ENCODE data around the gene TTLL12.
"Not testable (repeated sequence)": the region's sequence is repeated elsewhere in the genome, so short reads cannot be mapped to it uniquely, and the experiment has no call there.

TTLL12 gene

DNA sequence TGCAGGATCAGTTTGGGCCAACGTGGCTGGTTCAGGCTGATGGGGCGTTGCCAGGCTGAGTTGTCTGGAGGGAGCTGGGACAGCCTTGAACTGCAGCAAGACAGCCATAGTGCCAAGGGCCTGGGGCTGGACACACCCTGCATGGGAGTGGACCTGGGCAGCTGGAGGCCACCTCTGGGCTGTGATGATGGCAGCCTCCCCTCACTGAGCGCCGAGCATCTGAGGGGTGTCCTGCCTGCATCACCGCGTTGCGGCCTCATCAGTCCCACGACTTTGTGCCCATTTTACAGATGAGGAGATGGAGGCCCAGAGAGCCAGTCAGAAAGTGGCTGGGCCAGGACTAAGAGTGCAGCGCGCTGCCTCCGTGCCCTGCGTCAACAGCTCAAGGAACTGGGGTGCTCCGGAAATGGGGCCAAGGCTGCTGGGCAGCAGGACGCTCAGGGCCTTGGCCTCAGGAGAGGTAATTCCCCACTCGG lies 36.2 kb downstream of the TTLL12 start:
- no peak for DNase-seq (ENCODE audit: low read depth in 1 of 2, low spot score in 1 of 2)
- in situ Hi-C loops (cut with HindIII; ENCODE audit: low pct_unique_long_range_greater_than_20kb, low sequenced_read_pairs) = no loop called here

DNA sequence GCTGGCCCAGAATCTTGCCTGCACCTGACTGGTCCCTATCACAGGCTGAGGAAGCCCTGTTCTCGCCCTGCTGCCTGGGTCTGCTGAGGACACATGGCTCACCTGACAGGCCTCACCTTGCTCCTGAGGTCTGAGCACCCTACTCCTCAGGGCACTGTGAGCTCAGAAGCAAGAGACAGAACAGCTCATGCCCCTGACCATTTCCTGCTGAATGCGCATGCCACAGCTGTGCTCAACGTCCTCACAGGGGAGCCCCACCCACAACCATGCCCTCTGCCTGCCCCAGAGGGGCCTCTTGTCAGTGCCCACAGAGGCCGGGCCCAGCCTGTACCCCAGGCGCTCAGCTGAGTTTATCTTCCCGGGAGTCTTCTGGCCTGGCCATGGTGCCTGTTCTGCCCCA lies 38.4 kb downstream of the TTLL12 start:
- in situ Hi-C loops (cut with HindIII; ENCODE audit: low pct_unique_long_range_greater_than_20kb, low sequenced_read_pairs) = no loop called here
- no peak for TF ChIP-seq JUND (IDR thresholded peaks at IDR 0.05; ENCODE audit: low read depth)
- no peak for DNase-seq (ENCODE audit: low read depth in 1 of 2, low spot score in 1 of 2)

More for the DNA sequence above, 36.2 kb downstream of the TTLL12 start:
- no peak for TF ChIP-seq JUND (IDR thresholded peaks at IDR 0.05; ENCODE audit: low read depth)

DNA sequence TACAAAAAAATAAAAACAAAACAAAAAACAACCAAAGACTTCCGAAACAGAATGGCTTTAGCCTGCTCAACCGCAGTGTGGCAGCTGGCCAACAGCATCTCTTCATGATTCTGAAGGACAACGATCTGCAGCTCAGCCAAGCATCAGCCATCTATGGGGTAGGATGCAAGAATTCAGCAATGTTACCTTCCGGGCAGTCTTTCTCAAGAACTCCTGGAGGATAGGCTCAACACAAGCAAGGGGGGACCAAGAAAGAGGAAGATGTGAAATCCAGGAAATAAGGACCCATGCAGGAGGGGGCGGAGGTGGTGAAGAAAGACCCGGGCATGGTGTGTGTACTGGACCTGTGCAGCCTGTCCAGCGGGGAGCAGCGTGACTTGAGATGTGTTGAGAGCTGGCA lies 39.1 kb downstream of the TTLL12 start:
- DNase-seq (ENCODE audit: low read depth in 1 of 2, low spot score in 1 of 2) = no peak
- in situ Hi-C loops (cut with HindIII; ENCODE audit: low pct_unique_long_range_greater_than_20kb, low sequenced_read_pairs) = no loop called here
- TF ChIP-seq JUND (IDR thresholded peaks at IDR 0.05; ENCODE audit: low read depth) = no peak

DNA sequence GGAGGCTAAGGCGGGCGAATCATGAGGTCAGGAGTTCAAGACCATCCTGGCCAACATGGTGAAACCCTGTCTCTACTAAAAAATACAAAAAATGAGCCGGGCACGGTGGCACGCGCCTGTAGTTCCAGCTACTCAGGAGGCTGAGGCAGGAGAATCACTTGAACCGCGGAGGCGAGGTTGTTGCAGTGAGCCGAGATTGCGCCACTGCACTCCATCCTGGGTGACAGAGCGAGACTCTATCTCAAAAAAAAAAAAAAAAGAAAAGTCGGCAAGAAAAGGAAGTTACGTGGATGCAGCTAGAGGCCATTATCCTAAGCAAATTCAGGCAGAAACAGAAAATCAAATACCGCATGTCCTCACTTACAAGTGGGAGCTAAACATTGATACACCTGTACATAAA lies 40.6 kb downstream of the TTLL12 start:
- in situ Hi-C loops (cut with HindIII; ENCODE audit: low pct_unique_long_range_greater_than_20kb, low sequenced_read_pairs); DNase-seq (ENCODE audit: low read depth in 1 of 2, low spot score in 1 of 2): not testable (repeated sequence)

DNA sequence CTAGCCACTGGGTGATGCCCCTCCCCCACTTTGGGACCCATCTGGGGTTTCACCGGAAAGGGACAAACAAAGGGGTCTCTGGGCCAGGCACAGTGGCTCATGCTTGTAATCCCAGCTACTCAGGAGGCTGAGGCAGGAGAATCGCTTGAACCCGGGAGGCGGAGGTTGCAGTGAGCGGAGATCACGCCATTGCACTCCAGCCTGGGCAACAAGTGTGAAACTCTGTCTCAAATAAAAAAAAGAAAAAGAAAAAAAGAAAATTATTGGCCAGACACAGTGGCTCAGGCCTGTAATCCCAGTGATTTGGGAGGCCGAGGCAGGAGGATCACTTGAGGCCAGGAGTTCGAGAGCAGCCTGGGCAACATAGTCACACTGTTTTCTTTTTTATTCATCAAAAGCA lies 41.6 kb downstream of the TTLL12 start:
- in situ Hi-C loops (cut with HindIII; ENCODE audit: low pct_unique_long_range_greater_than_20kb, low sequenced_read_pairs); DNase-seq (ENCODE audit: low read depth in 1 of 2, low spot score in 1 of 2): not testable (repeated sequence)

DNA sequence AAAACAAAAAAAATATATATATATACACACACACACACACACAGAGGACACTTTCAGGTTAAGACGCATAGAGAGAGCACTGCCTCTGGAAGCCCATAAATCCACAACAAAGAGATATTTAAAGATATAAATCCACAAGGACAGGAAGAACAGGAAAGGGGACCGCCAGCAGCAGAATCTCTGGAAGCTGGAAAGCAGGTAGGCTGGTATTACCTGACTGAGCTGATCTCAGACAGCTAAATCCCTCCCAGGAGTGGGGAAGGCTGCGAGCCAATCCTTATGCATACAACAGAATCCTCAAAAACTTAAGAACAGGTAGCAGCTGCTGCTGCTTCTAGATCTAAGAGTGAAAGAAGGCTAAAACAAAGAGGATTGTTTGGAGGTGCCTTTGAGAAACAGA lies 42.0 kb downstream of the TTLL12 start:
- in situ Hi-C loops (cut with HindIII; ENCODE audit: low pct_unique_long_range_greater_than_20kb, low sequenced_read_pairs) = no loop called here
- DNase-seq (ENCODE audit: low read depth in 1 of 2, low spot score in 1 of 2) = peak; percentile 72 to 93
- no peak for TF ChIP-seq JUND (IDR thresholded peaks at IDR 0.05; ENCODE audit: low read depth)

DNA sequence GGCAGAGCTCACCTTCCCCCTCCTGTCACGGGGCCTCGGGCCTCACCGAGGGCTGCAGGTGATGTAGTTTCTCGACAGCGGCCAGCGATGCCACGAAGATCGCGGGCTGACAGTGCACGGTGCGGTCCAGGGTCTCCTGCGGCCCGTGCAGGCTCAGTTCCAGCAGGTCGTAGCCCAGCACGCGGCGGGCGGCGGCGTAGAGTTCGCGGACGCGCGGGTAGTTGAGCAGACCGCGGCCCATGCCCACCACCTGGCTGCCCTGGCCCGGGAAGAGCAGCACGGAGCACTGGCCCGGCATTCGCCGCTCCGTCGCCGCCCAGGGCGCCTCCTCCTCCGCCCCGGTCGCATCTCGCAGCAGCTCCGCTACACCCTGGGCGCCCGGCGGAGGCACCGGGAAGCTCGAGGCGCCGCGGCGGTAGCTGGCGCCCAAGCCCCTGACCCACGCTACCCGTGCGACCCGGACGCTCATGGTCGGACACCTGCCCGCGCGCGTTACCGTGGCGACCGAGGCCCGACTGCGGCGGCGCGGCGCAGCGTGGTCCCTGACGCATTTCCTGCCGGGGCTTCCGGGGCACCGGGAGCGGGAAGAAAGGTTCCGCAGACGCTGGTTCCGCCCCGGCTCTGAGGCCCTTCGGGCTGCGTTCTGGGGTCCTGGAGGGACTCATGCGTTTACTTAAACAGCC lies 43.9 kb downstream of the TTLL12 start, which contains the start of gene MCAT:
MCAT (minus strand) TSS at position 519 of the 683 bp plus-strand sequence; CDS start at position 469, 50 bp downstream.
- DNase-seq (ENCODE audit: low read depth in 1 of 2, low spot score in 1 of 2) = peak; percentile 66 to 79
- TF ChIP-seq JUND (IDR thresholded peaks at IDR 0.05; ENCODE audit: low read depth) = no peak
- in situ Hi-C loops (cut with HindIII; ENCODE audit: low pct_unique_long_range_greater_than_20kb, low sequenced_read_pairs) = no loop called here

DNA sequence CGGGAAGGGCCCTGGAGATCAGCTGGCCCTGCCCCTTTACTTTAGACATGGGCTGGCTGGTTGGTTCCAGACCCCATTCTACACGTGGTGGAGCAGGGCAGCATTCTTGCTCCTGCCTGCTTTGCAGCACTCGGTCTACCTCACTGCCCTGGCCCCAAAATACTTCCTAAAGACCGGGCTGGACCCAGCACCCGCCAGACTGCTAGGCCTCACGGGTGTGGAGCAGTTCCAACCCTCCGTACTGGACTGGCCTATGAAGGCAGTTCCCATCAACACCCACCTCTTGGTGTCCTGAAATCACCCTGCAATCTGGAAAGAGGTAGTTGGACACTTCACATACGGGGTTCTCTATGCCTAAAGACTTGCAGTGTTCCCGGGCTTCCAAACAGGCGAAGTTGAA lies 50.1 kb downstream of the TTLL12 start:
- DNase-seq (ENCODE audit: low read depth in 1 of 2, low spot score in 1 of 2) = no peak
- no peak for TF ChIP-seq JUND (IDR thresholded peaks at IDR 0.05; ENCODE audit: low read depth)
- in situ Hi-C loops (cut with HindIII; ENCODE audit: low pct_unique_long_range_greater_than_20kb, low sequenced_read_pairs) = no loop called here

DNA sequence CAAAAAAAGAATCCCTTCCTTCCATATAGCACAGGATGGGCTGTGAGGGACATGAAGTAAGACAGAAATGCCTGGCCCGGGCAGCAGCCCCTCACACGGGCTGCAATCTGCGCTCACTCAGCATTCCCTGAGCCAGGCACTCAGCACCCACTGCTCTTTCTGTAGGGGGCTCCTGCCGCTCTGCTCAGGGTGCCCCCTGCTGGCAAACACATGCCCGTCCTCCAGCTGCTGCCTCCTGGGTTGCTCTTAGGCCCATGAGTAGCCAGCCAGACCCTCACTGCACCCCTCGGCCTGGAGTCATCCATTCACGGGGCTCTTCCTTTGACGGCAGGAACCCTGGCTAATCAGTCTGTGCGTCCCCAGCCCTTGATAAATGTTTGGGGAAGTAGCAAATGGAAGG lies 50.7 kb downstream of the TTLL12 start:
- TF ChIP-seq JUND (IDR thresholded peaks at IDR 0.05; ENCODE audit: low read depth) = no peak
- in situ Hi-C loops (cut with HindIII; ENCODE audit: low pct_unique_long_range_greater_than_20kb, low sequenced_read_pairs) = no loop called here
- no peak for DNase-seq (ENCODE audit: low read depth in 1 of 2, low spot score in 1 of 2)

DNA sequence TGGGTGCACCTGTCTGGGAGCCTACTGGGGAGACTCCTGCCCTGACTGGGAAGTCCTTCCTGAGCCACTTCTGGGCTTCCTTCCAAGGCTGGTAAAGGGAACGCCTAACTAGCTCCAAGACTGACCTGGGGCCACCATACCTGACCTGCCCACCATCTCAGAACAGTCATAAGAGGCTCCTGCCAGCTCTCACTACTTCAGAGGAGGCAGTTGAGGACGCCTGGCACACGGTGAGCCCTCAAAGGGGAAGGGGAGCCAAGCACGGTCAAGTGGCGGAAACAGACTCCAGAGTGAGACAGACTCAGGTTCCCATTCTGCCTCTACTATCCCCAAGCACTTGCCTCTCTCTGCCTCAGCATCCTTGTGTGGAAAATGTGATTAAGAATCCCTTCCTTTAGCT lies 51.4 kb downstream of the TTLL12 start:
- in situ Hi-C loops (cut with HindIII; ENCODE audit: low pct_unique_long_range_greater_than_20kb, low sequenced_read_pairs) = no loop called here
- no peak for DNase-seq (ENCODE audit: low read depth in 1 of 2, low spot score in 1 of 2)
- TF ChIP-seq JUND (IDR thresholded peaks at IDR 0.05; ENCODE audit: low read depth) = no peak

DNA sequence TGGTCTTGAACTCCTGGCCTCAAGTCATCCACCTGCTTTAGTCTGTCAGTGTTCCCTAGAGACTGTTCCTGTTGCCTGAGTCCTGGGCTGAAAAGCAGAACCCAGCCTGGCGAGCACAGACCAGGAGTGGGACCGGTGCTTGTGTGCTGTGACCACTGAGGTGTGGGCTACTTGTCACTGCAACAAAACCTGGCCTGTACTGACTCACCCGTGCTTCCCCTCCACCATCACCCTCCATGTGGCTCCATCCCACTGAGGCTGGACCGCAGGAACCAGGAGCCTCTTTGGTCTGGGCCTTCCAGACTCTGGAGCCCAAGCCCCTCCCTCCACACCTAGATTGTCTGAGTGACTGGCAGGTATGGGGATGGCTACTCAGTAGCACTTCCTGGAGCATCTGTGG lies 52.4 kb downstream of the TTLL12 start:
- TF ChIP-seq JUND (IDR thresholded peaks at IDR 0.05; ENCODE audit: low read depth) = no peak
- no peak for DNase-seq (ENCODE audit: low read depth in 1 of 2, low spot score in 1 of 2)
- in situ Hi-C loops (cut with HindIII; ENCODE audit: low pct_unique_long_range_greater_than_20kb, low sequenced_read_pairs) = no loop called here

DNA sequence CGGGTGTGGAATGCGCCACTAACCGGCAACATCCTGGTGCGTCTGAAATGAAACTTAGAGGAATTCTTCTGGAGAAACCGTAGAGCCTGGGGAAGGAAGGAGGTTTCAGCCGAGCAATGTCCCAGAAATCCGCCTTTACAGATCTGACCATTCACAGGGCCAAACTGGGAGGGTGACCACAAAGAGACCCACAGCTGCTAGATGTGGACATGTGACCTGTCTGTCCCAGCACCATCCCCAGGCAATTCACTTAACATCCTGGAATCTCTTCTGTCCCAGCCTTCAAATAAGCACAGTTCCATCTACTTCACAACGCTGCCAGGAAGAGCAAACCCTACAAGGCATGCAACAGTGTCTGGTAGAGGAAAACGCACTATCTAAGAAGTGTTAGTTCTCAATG lies 53.5 kb downstream of the TTLL12 start:
- TF ChIP-seq JUND (IDR thresholded peaks at IDR 0.05; ENCODE audit: low read depth) = no peak
- in situ Hi-C loops (cut with HindIII; ENCODE audit: low pct_unique_long_range_greater_than_20kb, low sequenced_read_pairs) = no loop called here
- DNase-seq (ENCODE audit: low read depth in 1 of 2, low spot score in 1 of 2) = no peak

DNA sequence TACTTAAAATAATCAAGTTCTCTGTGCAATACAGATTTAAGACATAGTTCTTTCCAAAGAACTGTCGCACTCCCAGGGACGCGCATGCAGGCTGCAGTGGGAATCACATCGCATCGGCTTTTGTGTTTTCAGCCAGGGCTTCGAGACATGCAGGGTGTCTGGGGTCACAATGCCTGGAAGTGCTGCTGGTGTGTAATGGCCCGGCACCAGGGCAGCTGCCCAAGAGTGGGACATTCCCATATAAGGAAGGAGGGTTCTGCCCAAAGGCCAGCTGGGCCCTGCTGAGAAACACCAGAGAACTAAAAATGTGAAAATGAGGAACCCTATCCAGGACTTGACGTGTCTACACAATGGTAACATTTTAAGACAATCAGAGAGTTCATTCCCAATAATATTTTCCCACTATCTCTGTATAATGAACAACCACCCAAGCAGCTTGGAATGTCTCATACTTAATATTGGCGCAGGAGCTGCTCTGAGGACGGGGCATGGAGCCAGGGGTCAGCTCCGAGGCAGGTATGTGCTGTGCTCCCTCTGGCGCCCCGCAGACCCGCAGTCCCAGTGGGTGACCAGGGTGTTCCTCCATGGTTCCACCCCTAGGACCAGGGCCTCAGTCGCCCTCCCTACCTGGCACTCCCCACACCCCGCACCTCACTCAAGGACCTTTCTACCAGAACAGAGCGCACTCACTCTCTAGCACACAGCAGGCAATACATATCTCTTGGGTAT lies 55.0 kb downstream of the TTLL12 start:
- TF ChIP-seq JUND (IDR thresholded peaks at IDR 0.05; ENCODE audit: low read depth) = no peak
- DNase-seq (ENCODE audit: low read depth in 1 of 2, low spot score in 1 of 2) = no peak
- in situ Hi-C loops (cut with HindIII; ENCODE audit: low pct_unique_long_range_greater_than_20kb, low sequenced_read_pairs) = no loop called here

Measured in T47D (cell line).